K562 (cell line): Measurements from ENCODE around the gene CALB2. TPM values are rescaled to one million over a fixed set of nuclear protein-coding genes. Genes with fewer than 3 reads are reported as not detected.

Source experiments
- ATAC-seq: fragments of 200-7000 bp; cut with Tn5 transposase; 3 replicates; pipeline ENCODE4 v1.9.1; 2020; ENCODE audit warnings: moderate library complexity
- BruUV-seq: library from RNA; stranded (reverse); fragments of 400-500 nt; replicated peaks from 2 replicates; lab custom pipeline; 2021; lab: Mats Ljungman, UMichigan
- CTCF ChIA-PET: fragments of 300-600 bp; formaldehyde crosslinking; extraction: SDS; loops from one replicate; lab custom pipeline; 2021; ENCODE audit warnings: low intra/inter-chr PET ratio; lab: Yijun Ruan, JAX
- POLR2A ChIA-PET: fragments of 300-600, 350-650 bp; sonication (Branson Sonifier 250); formaldehyde crosslinking; extraction: SDS; loops from one replicate; lab custom pipeline; 2021; ENCODE audit warnings: antibody characterized with exemption, inconsistent platforms; lab: Yijun Ruan, JAX
- DNase-seq, 4 experiments: peaks; one replicate each; pipeline versions ENCODE4 v3.0.0 to v3.0.0-alpha.2; 2011 to 2018; ENCODE audit warnings: low spot score in 3 of 4, mixed read lengths in 3 of 4; ENCODE audit errors: extremely low read depth in 1 of 4
- FAIRE-seq: peaks from 2 replicates; lab custom pipeline; 2011; peaks lifted over from hg19 to GRCh38; lab: Jason Lieb, UNC
- H2AFZ ChIP-seq: 2 replicates; pipeline ENCODE4 v1.6.0; 2011; ENCODE audit warnings: low read depth, low read length, control low read depth, inconsistent platforms
- H3K27ac ChIP-seq: fragments of 200-600 bp; 3 replicates; pipeline ENCODE4 v1.8.0; 2011; ENCODE audit warnings: low read depth, mild to moderate bottlenecking, control low read depth, inconsistent platforms, low read length, moderate library complexity, mixed read lengths; ENCODE audit errors: extremely low read depth
- H3K27me3 ChIP-seq, 2 experiments: fragments of 300-600 bp in 1 of 2; 2 replicates in 1 of 2; 3 replicates in 1 of 2; pipeline versions ENCODE4 v1.6.0 to v1.8.0; 2011; ENCODE audit warnings: inconsistent platforms in 2 of 2, low read length in 2 of 2, mild to moderate bottlenecking in 1 of 2, mixed read lengths in 1 of 2, moderate library complexity in 1 of 2; ENCODE audit not compliant: control insufficient read depth in 2 of 2, insufficient read depth in 2 of 2
- H3K36me3 ChIP-seq: fragments of 300-600 bp; 3 replicates; pipeline ENCODE4 v1.8.0; 2011; ENCODE audit warnings: mild to moderate bottlenecking, low read length, inconsistent platforms; ENCODE audit not compliant: control insufficient read depth, insufficient read depth
- H3K4me1 ChIP-seq, 2 experiments: fragments of 200-600 bp in 1 of 2; replicated peaks in 1 of 2; 2 replicates in 1 of 2; 3 replicates in 1 of 2; pipeline versions ENCODE4 v1.5.1 to v1.8.0; 2011; ENCODE audit warnings: inconsistent platforms in 2 of 2, low read length in 2 of 2, mild to moderate bottlenecking in 1 of 2, mixed read lengths in 1 of 2, moderate library complexity in 1 of 2; ENCODE audit not compliant: control insufficient read depth in 2 of 2, insufficient read depth in 2 of 2
- H3K4me2 ChIP-seq: 2 replicates; pipeline ENCODE4 v1.6.1; 2011; ENCODE audit warnings: low read length, control low read depth, inconsistent platforms, mixed read lengths; ENCODE audit not compliant: insufficient read depth
- H3K4me3 ChIP-seq: fragments of 200-600 bp; sonication (generic), shearing (Covaris generic); 2 replicates; pipeline ENCODE4 v1.5.1; 2016; ENCODE audit warnings: control low read depth, inconsistent platforms
- H3K79me2 ChIP-seq: fragments of 200-600 bp; 3 replicates; pipeline ENCODE4 v1.8.0; 2011; ENCODE audit warnings: low read length, inconsistent platforms; ENCODE audit not compliant: control insufficient read depth, insufficient read depth
- H3K9ac ChIP-seq, 2 experiments: 2 replicates each; pipeline versions ENCODE4 v1.6.0 to v1.6.1; 2011; ENCODE audit warnings: low read depth in 2 of 2, low read length in 2 of 2, control low read depth in 1 of 2, inconsistent platforms in 1 of 2, mild to moderate bottlenecking in 1 of 2, mixed read lengths in 1 of 2; ENCODE audit not compliant: insufficient read depth in 1 of 2
- H3K9me1 ChIP-seq: one replicate; pipeline ENCODE4 v1.6.0; 2011; ENCODE audit warnings: inconsistent platforms, mild to moderate bottlenecking, low read length, moderate library complexity; ENCODE audit not compliant: control insufficient read depth, insufficient read depth
- H3K9me3 ChIP-seq: replicated peaks from 2 replicates; pipeline ENCODE4 v1.5.1; 2011; ENCODE audit warnings: low read depth, low read length, inconsistent platforms; ENCODE audit not compliant: control insufficient read depth, insufficient read depth
- H4K20me1 ChIP-seq: replicated peaks from 2 replicates; pipeline ENCODE4 v1.6.1; 2011; ENCODE audit warnings: low read length, inconsistent platforms, mixed read lengths; ENCODE audit not compliant: control insufficient read depth, insufficient read depth
- CREB1 ChIP-seq, 2 experiments: sonication (generic) in 1 of 2; formaldehyde crosslinking in 1 of 2; IDR thresholded peaks; 2 replicates each; pipeline versions ENCODE4 v1.6.1 to v1.8.0; 2012 to 2022; ENCODE audit warnings: inconsistent platforms in 1 of 2, mild to moderate bottlenecking in 1 of 2, missing genetic modification reagents in 1 of 2, moderate library complexity in 1 of 2
- DMBX1 ChIP-seq: fragments of 250-450 bp; sonication (Bioruptor Pico); IDR thresholded peaks from 2 replicates; pipeline ENCODE4 v1.8.0; 2022; ENCODE audit warnings: inconsistent platforms, mild to moderate bottlenecking, moderate library complexity, borderline replicate concordance
- EP400 ChIP-seq: fragments of 450-650 bp; IDR thresholded peaks from 2 replicates; pipeline ENCODE4 v1.6.1; 2017; ENCODE audit warnings: antibody characterized with exemption, mild to moderate bottlenecking, moderate library complexity
- HLTF ChIP-seq: fragments of 450-650 bp; IDR thresholded peaks from 2 replicates; pipeline ENCODE4 v1.6.1; 2016
- MAX ChIP-seq: sonication (generic); formaldehyde crosslinking; IDR thresholded peaks from 2 replicates; pipeline ENCODE4 v1.9.0; 2022; ENCODE audit warnings: mild to moderate bottlenecking, missing genetic modification reagents
- PKNOX1 ChIP-seq: fragments of 450-650 bp; IDR thresholded peaks from 2 replicates; pipeline ENCODE4 v1.6.1; 2016
- RBM14 ChIP-seq: fragments of 200-400 bp; formaldehyde crosslinking; IDR thresholded peaks from 2 replicates; pipeline ENCODE4 v1.6.1; 2018; ENCODE audit warnings: low read depth, mild to moderate bottlenecking, low read length, moderate library complexity, borderline replicate concordance; ENCODE audit not compliant: insufficient read depth
- SIX5 ChIP-seq, 2 experiments: IDR thresholded peaks; 2 replicates each; pipeline ENCODE4 v1.6.1; 2011; ENCODE audit warnings: low read length in 2 of 2, borderline replicate concordance in 1 of 2, low read depth in 1 of 2, mild to moderate bottlenecking in 1 of 2, moderate library complexity in 1 of 2; ENCODE audit not compliant: insufficient read depth in 1 of 2
- SMARCB1 ChIP-seq: IDR thresholded peaks from 2 replicates; pipeline ENCODE4 v1.6.1; 2011; ENCODE audit warnings: improper control_type of control experiment, low read depth; ENCODE audit not compliant: insufficient read length
- TRIM24 ChIP-seq, 2 experiments: fragments of 450-650 bp; IDR thresholded peaks; 2 replicates each; pipeline ENCODE4 v1.6.1; 2016
- USF2 ChIP-seq: sonication (generic); formaldehyde crosslinking; IDR thresholded peaks from 2 replicates; pipeline ENCODE4 v1.5.0; 2020; ENCODE audit warnings: missing genetic modification reagents
- ZNF398 ChIP-seq: fragments of 250-450 bp; sonication (Bioruptor Pico); IDR thresholded peaks from 2 replicates; pipeline ENCODE4 v1.8.0; 2021; ENCODE audit warnings: moderate library complexity, mild to moderate bottlenecking, inconsistent platforms
- WGBS: fragments of 100-300 bp; shearing (Covaris generic); methylation state at CpG from one replicate; pipeline ENCODE4 v1.1.6; 2016; ENCODE audit warnings: low coverage, mixed read lengths; ENCODE audit not compliant: insufficient coverage; ENCODE audit errors: missing lambda C conversion rate; 5-methylcytosine and 5-hydroxymethylcytosine counted together
- in situ Hi-C: fragments of 300-500 bp; cut with MboI; formaldehyde crosslinking; loops from 4 replicates; pipeline ENCODE4 v1.15.0; 2018; ENCODE audit warnings: inconsistent platforms, mixed read lengths
- intact Hi-C: fragments of 100-400 bp; cut with micrococcal nuclease; formaldehyde crosslinking; loops from 2 replicates; pipeline ENCODE4 v1.14.2; 2022
- polyA plus RNA-seq, 8 experiments: library from polyadenylated mRNA; depleted of rRNA in 4 of 8; stranded (reverse) in 5 of 8; unstranded in 3 of 8; fragments of >200 nt; fragmentation: Nextera tagmentation in 2 of 8; fragmentation: Illumina TruSeq in 1 of 8; extraction: Ambion mirVana in 2 of 8; extraction: Trizol in 1 of 8; gene quantifications; 2 replicates each; pipeline versions ENCODE4 v1.2.1 to v1.2.3, GENCODE V29; 2011 to 2014; ENCODE audit warnings: inconsistent platforms in 1 of 8, missing spikeins in 1 of 8
- total RNA-seq, 7 experiments: library from RNA; depleted of rRNA in 6 of 7; stranded (reverse); fragments of >200 nt in 6 of 7; fragmentation: Illumina TruSeq in 2 of 7; extraction: Trizol in 2 of 7; gene quantifications; 2 replicates each; pipeline versions ENCODE4 v1.2.1 to v1.2.3, GENCODE V29; 2011 to 2021; ENCODE audit warnings: low replicate concordance in 1 of 7

Gene CALB2
- total and polyA plus RNA-seq, 9 of the 15 experiments (the other 6 are each of a cell fraction or from before 2014, with no cell fraction given), result not detected

GRCh38 chr16:71327720-71328119 is 30.8 kb upstream of the CALB2 start:
- in situ Hi-C loops (no loop called here), intact Hi-C loops (no loop called here)
- FAIRE-seq (no peak), DNase-seq (no peak), ATAC-seq (no peak)
- Histone ChIP-seq H3K9me3 (no peaks in the 10 kb centered on the region), H3K4me1 (no peaks in the 10 kb centered on the region), H3K9ac (no peak overlapping the region), H3K36me3 (no peaks in the 10 kb centered on the region), H3K4me2 (no peak overlapping the region), H3K27me3 (no peaks in the 10 kb centered on the region; a peak in 2 of 5 replicates), H4K20me1 (no peaks in the 10 kb centered on the region), H3K9me1 (no peaks in the 10 kb centered on the region), H2AFZ (no peak overlapping the region), H3K4me3 (no peak overlapping the region), H3K79me2 (no peaks in the 10 kb centered on the region), H3K27ac (no peak overlapping the region)
- ChIA-PET POLR2A (interaction anchor here (2.1 kb wide), 1 partner anchor 16 kb away, joined by 8 read pairs; no protein-coding TSS in a partner anchor), CTCF (no interaction called here)
- no TSS peak for BruUV-seq
- no peak for TF ChIP-seq CREB1 (IDR thresholded peaks at IDR 0.05)
- no peak for TF ChIP-seq CREB1 (CRISPR knock-in tag; IDR thresholded peaks at IDR 0.05)

GRCh38 chr16:71328151-71328550 is 30.4 kb upstream of the CALB2 start:
- CTCF ChIA-PET, result no interaction called here
- TF ChIP-seq SMARCB1, result no peak
- no peak for TF ChIP-seq DMBX1 (CRISPR knock-in tag)
- TF ChIP-seq PKNOX1, result no peak
- TF ChIP-seq TRIM24 (IDR thresholded peaks at IDR 0.05), result no peak
- TF ChIP-seq RBM14, result no peak
- no peak for TF ChIP-seq USF2 (CRISPR knock-in tag)
- no peak for TF ChIP-seq HLTF
- TF ChIP-seq SIX5 (IDR thresholded peaks at IDR 0.05; ENCODE audit: borderline replicate concordance in 1 of 2, insufficient read depth in 1 of 2, low read depth in 1 of 2, low read length in 2 of 2), result no peak
- TF ChIP-seq MAX (CRISPR knock-in tag), result no peak
- TF ChIP-seq ZNF398 (CRISPR knock-in tag), result no peak
- TF ChIP-seq EP400, result no peak

More at GRCh38 chr16:71328151-71328550, 30.4 kb upstream of the CALB2 start:
- H3K4me3 ChIP-seq, result no peak overlapping the region
- H3K79me2 ChIP-seq, result no peaks in the 10 kb centered on the region
- ATAC-seq (no peak), DNase-seq (no peak), FAIRE-seq (no peak)
- no peak overlapping the region for H3K4me2 ChIP-seq
- H3K9me1 ChIP-seq, result no peaks in the 10 kb centered on the region
- H3K9me3 ChIP-seq, result no peaks in the 10 kb centered on the region
- intact Hi-C loops (no loop called here), in situ Hi-C loops (no loop called here)
- H3K36me3 ChIP-seq, result no peaks in the 10 kb centered on the region
- no peaks in the 10 kb centered on the region; a peak in 3 of 5 replicates for H3K27me3 ChIP-seq
- no peak overlapping the region for H3K27ac ChIP-seq
- 0% methylated on average over 3 of the region's 3 CpGs for WGBS
- H3K9ac ChIP-seq, result no peak overlapping the region
- H4K20me1 ChIP-seq, result no peaks in the 10 kb centered on the region
- H3K4me1 ChIP-seq, result no peaks in the 10 kb centered on the region
- POLR2A ChIA-PET, result interaction anchor here (2.1 kb wide), 1 partner anchor 16 kb away, joined by 8 read pairs; no protein-coding TSS in a partner anchor
- no peak overlapping the region for H2AFZ ChIP-seq
- no TSS peak for BruUV-seq
